Brain microvascular endothelial cell (primary cell): Measurements from ENCODE around the gene CCDC191.
A peak's percentile ranks its signal among the peaks of the same experiment; 100 is the strongest.

Experiments
- DNase-seq: peaks from one replicate; pipeline ENCODE4 v3.0.0-alpha.2; 2020
- H3K27ac ChIP-seq: fragments of 250-450 bp; sonication (Bioruptor Pico); 2 replicates; pipeline ENCODE4 v1.5.1; 2020; ENCODE audit warnings: mild to moderate bottlenecking, moderate library complexity
- H3K27me3 ChIP-seq: fragments of 250-450 bp; sonication (Bioruptor Pico); replicated peaks from 2 replicates; pipeline ENCODE4 v1.5.1; 2020; ENCODE audit warnings: mild to moderate bottlenecking
- H3K36me3 ChIP-seq: fragments of 250-450 bp; sonication (Bioruptor Pico); replicated peaks from 2 replicates; pipeline ENCODE4 v1.5.1; 2020; ENCODE audit warnings: mild to moderate bottlenecking
- H3K4me3 ChIP-seq: 2 replicates; pipeline ENCODE4 v1.5.1; 2011; ENCODE audit warnings: low read depth, mild to moderate bottlenecking, control low read depth, low read length, moderate library complexity
- in situ Hi-C: cut with HindIII; loops from 2 replicates; pipeline ENCODE4 v1.10.0; 2017; ENCODE audit warnings: low sequenced_read_pairs, low pct_ligation_motif_present
- TF ChIP-seq, protein P1 (sequence below): IDR thresholded peaks from 2 replicates; pipeline ENCODE4 v1.5.1; 2011; ENCODE audit warnings: low read depth, mild to moderate bottlenecking, moderate library complexity, low read length, control low read depth, inconsistent platforms; ENCODE audit errors: missing control alignments

CCDC191 gene, protein sequence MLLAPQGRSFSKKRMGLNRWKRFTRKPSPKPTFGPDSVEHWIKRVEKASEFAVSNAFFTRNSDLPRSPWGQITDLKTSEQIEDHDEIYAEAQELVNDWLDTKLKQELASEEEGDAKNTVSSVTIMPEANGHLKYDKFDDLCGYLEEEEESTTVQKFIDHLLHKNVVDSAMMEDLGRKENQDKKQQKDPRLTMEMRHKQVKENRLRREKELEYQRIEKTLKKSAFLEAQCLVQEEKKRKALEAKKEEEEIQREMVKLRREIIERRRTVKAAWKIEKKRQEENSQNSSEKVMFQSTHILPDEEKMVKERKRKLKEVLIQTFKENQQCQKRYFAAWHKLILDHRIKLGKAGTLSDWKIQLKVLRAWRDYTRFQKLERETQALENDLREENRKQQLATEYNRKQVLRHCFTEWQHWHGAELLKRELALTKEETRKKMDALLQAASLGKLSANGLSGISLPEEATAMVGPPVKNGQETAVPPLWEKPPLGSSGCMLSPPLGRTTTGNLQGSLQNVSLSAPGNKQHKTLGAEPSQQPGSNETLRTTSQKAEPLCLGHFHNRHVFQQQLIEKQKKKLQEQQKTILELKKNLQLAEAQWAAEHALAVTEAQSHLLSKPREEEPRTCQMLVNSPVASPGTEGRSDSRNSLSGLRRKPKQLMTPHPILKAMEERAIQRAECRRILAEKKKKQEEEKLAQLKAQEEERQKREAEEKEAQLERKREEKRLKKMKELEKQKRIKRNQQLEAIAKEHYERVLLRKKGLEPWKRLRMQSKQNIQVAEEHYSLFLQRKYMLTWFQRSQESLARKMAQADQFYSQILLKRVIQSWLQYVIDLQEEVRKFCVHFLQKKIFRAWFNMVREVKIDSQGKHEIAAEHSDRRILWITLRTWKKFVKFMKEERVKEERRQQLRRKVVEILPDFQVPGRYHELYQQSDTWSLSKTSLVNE

DNA sequence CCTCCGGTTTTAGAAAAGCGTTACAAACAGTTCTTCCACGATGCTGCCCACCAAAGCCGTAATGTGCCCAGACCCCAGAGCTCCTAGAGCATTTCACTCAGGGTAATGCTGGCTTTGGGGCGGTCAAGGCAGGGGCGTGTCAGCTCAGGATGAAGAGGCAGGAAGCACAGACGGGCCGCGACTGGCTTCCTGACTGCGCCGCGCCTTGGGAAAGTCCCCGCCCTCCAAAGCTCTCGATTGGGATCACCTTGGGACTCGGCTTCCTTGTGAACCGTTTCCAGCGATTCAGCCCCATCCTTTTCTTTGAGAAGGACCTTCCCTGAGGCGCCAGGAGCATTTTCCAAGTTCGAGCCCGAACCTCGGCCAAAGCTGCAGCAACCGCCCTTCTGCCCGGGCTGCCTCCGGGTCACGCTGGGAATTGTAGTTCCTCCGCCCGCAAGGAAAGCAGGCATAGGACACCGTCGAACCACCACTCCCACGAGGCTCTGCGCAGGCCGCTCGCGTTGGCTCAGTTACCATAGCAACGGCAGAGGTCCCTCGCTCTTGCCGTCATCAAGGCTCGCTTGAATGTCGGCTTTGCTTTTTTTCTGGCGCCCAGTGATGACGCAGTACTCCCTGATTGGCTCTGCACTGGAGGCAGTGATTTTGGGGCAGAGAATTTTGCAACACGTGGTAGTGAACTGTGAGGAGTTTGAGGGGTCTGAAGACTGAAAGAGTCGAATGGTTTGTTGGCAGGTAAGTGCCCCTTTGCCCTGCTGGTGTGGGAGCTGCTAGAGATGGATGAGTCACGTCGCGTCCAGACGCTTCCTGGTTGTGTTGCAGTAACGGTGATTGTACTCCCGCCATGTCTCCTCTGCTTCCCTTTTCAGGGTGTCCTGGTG, at the start of gene CCDC191, which contains the start of gene QTRT2:
Gene CCDC191, minus strand, starts transcription at position 397 of the 881 bp plus-strand sequence. Its CDS starts 60 bp downstream, at position 337.
Gene QTRT2, plus strand, starts transcription at position 608 of the 881 bp plus-strand sequence. CDS start 8,521 bp downstream, outside the sequence.
- TF ChIP-seq, protein P1, sequence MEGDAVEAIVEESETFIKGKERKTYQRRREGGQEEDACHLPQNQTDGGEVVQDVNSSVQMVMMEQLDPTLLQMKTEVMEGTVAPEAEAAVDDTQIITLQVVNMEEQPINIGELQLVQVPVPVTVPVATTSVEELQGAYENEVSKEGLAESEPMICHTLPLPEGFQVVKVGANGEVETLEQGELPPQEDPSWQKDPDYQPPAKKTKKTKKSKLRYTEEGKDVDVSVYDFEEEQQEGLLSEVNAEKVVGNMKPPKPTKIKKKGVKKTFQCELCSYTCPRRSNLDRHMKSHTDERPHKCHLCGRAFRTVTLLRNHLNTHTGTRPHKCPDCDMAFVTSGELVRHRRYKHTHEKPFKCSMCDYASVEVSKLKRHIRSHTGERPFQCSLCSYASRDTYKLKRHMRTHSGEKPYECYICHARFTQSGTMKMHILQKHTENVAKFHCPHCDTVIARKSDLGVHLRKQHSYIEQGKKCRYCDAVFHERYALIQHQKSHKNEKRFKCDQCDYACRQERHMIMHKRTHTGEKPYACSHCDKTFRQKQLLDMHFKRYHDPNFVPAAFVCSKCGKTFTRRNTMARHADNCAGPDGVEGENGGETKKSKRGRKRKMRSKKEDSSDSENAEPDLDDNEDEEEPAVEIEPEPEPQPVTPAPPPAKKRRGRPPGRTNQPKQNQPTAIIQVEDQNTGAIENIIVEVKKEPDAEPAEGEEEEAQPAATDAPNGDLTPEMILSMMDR, result no peak
- in situ Hi-C loops, result no loop called here
- Histone ChIP-seq H3K27me3 (no peaks in the 10 kb centered on the region), H3K4me3 (peak within 1 kb of the TSS; percentile 96), H3K36me3 (no peaks in the 10 kb centered on the region), H3K27ac (peak within 1 kb of the TSS; percentile 78)
- DNase-seq, result peak; percentile 100

DNA sequence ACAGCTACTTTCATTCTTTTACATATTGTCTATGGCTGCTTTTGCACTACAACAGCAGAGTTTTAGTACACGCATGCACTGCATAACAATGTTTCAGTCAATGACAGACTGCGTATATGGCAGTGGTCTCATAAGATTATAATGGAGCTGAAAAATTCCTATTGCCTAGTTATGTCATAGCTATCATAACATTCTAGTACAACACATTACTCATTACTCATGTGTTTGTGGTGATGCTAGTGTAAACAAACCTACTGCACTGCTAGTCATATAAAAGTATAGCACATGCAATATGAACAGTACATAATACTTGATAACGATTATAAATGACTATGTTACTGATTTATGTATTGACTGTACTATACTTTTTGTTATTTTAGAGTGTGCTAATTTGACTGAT, 48.1 kb upstream of the CCDC191 start:
- TF ChIP-seq, protein P1, result no peak
- DNase-seq, result peak; percentile 39
- in situ Hi-C loops, result no loop called here
- Histone ChIP-seq H3K36me3 (no peaks in the 10 kb centered on the region), H3K27me3 (no peaks in the 10 kb centered on the region), H3K27ac (no peak overlapping the region), H3K4me3 (no peak overlapping the region)

DNA sequence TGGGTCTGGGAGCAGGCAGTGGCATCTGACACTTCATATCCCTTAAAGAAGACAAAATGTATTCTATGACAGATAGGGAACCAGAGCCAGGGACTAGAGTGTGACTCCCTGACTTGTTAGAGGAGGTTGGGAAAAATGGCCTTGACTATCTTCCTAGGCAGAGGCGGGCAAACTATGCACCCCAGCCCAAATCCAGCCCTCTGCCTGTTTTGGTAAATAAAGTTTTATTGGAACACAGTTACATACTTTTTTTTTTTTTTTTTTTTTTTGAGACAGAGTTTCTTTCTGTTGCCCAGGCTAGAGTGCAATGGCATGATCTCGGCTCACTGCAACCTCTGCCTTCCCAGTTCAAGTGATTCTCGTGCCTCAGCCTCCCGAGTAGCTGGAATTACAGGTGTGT, 47.5 kb upstream of the CCDC191 start:
- no peaks in the 10 kb centered on the region for H3K27me3 ChIP-seq
- DNase-seq, result no peak
- in situ Hi-C loops, result no loop called here
- no peak overlapping the region for H3K4me3 ChIP-seq
- H3K36me3 ChIP-seq, result no peaks in the 10 kb centered on the region
- no peak overlapping the region for H3K27ac ChIP-seq
- TF ChIP-seq, protein P1, result no peak

DNA sequence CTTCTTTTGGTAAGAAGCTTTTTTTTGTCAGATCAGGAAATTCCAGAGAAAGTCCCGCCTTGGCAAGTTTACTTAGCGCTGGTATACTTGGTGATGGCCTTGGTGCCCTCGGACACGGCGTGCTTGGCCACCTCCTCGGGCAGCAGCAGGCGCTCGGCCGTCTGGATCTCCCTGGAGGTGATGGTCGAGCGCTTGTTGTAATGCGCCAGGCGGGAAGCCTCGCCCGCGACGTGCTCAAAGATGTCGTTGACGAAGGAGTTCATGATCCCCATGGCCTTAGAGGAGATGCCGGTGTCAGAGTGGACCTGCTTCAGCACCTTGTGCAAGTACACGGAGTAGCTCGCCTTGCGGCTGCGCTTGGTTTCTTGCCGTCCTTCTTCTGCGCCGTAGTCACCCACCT, 46.9 kb upstream of the CCDC191 start:
- Histone ChIP-seq H3K27me3 (no peaks in the 10 kb centered on the region), H3K36me3 (no peaks in the 10 kb centered on the region), H3K27ac (no peak overlapping the region), H3K4me3 (no peak overlapping the region)
- in situ Hi-C loops, result no loop called here
- TF ChIP-seq, protein P1, result no peak
- no peak for DNase-seq

DNA sequence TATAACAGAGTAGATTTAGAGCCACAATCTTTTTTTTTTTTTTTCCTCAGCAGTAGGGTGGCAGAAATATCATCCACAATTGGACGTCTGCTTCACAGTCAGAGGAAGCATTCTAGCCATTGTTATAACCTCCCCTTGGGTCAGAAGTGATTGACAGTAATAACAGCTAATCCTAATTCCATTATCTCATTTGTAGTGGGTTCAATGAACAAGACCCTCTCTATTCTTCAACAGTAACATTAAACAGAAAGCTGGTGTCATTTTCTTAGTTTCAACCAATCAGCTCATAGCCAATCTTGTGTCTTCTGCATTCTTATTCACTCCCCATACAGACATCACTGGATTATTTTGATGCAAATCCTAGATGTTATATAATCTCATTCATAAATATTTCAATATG, 44.8 kb upstream of the CCDC191 start:
- in situ Hi-C loops, result no loop called here
- no peaks in the 10 kb centered on the region for H3K27me3 ChIP-seq
- H3K36me3 ChIP-seq, result no peaks in the 10 kb centered on the region
- no peak overlapping the region for H3K27ac ChIP-seq
- H3K4me3 ChIP-seq, result no peak overlapping the region
- no peak for DNase-seq
- TF ChIP-seq, protein P1, result no peak
